DMS79 (cell line): Measurements from ENCODE around the gene LCP2.
"Not testable (repeated sequence)": the region's sequence is repeated elsewhere in the genome, so short reads cannot be mapped to it uniquely, and the experiment has no call there.

Experiments
- DNase-seq: peaks from one replicate; lab custom pipeline; 2025; lab: John Stamatoyannopoulos, UW

LCP2 gene

GRCh38 chr5:170248172-170248930 is 49.2 kb downstream of the LCP2 start:
- no peak for DNase-seq

- no peak for DNase-seq
These were observed 50.2 kb downstream of the LCP2 start for GRCh38 chr5:170247363-170247762.

- DNase-seq, result no peak
These were observed 51.3 kb downstream of the LCP2 start for GRCh38 chr5:170246126-170246870.

GRCh38 chr5:170245436-170245835 is 52.1 kb downstream of the LCP2 start:
- not testable (repeated sequence) for DNase-seq

- no peak for DNase-seq
These were observed 59.0 kb downstream of the LCP2 start for GRCh38 chr5:170238456-170239196.

GRCh38 chr5:170235876-170236864 is 61.4 kb downstream of the LCP2 start:
- DNase-seq, result no peak

- no peak for DNase-seq
These were observed 64.2 kb downstream of the LCP2 start for GRCh38 chr5:170233358-170233892.

GRCh38 chr5:170232786-170233185 is 64.8 kb downstream of the LCP2 start, which contains the start of gene C5orf58:
TSS of gene C5orf58 (plus strand) at chr5:170232985. CDS start at chr5:170234977, 1,992 bp downstream.
- no peak for DNase-seq

- DNase-seq, result no peak
These were observed 68.7 kb downstream of the LCP2 start for GRCh38 chr5:170228762-170229435.

GRCh38 chr5:170226661-170227060 is 70.9 kb downstream of the LCP2 start:
- DNase-seq, result no peak

- no peak for DNase-seq
These were observed 71.4 kb downstream of the LCP2 start for GRCh38 chr5:170226129-170226615.

- DNase-seq, result no peak
These were observed 72.0 kb downstream of the LCP2 start for GRCh38 chr5:170225326-170226128.

GRCh38 chr5:170223906-170224305 is 73.7 kb downstream of the LCP2 start:
- no peak for DNase-seq

- no peak for DNase-seq
These were observed 74.2 kb downstream of the LCP2 start for GRCh38 chr5:170223360-170223759.

GRCh38 chr5:170221327-170221741 is 76.2 kb downstream of the LCP2 start:
- DNase-seq, result no peak

- DNase-seq, result no peak
These were observed 77.4 kb downstream of the LCP2 start for GRCh38 chr5:170220191-170220590.

- DNase-seq, result no peak
These were observed 78.0 kb downstream of the LCP2 start for GRCh38 chr5:170219615-170220014.

GRCh38 chr5:170218726-170219125 is 78.9 kb downstream of the LCP2 start:
- DNase-seq, result no peak

GRCh38 chr5:170217831-170218230 is 79.7 kb downstream of the LCP2 start:
- no peak for DNase-seq
